ENCODE measurements around the gene SLC38A10. TPM values are rescaled to one million over a fixed set of nuclear protein-coding genes. Genes with fewer than 3 reads are reported as not detected.

The SLC38A10 gene
- polyA plus RNA-seq, 5 donors = 45.3 to 93.6 (median 52.3) TPM

DNA sequence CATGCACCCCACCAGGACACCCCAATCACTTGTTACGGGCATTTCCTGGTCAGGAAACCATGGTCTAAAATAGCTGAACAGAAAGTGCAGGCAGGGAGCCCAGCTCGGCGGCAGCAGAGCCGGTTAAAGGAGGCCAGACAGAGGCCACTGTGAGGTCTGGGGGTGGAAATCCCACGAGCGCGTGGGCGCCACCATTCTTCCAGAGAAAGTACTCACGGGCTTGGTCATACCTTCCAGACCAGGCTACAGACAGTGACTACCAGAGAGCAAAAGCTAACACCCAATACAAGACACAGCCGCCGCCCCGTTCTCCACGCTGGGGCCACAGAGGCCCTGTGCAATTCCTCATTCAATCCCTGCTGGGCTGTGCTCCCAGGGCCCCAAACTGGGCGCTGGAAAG lies 84.2 kb downstream of the SLC38A10 start:
- DNase-seq = no peak

DNA sequence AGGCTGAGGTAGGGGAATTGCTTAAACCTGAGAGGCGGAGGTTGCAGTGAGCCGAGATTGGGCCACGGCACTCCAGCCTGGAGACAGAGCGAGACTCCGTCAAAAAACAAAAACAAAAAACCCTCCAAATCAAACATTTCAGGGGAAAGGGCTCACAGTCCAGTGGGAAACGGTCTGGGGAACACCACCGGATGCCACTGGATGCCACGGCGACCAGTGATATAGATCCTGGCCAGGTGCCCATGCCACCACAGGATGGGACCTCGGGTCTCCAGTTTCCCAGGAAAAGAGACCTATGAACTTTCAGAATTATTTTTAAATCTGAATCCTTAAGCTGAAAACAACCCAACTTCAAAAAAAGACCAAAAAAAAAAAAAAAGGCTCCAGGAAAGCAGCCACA lies 84.6 kb downstream of the SLC38A10 start:
- no peak for DNase-seq

DNA sequence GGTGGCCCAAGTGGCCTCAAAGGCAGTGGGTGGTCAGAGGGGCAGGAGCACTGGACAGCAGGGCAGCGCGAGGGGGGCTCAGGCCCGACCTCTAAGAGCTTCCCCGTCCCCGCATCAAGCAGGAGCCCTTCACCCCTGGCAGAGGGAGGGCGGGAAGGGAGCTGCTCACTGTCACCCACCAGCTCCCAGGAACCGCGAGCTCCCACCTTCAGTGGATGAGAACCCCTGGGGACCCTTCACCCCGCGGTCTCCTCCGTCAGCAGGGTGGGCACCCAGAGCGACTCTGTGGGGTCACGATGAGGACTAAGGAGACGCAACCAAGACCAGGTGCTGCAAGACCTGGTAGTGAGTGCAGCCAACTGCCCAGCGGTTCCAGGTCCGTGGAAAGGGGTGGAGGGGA lies 86.0 kb downstream of the SLC38A10 start:
- no peak for DNase-seq

GRCh38 chr17:81208651-81209050 lies 86.5 kb downstream of the SLC38A10 start:
- DNase-seq = no peak

GRCh38 chr17:81207610-81208581 lies 87.2 kb downstream of the SLC38A10 start:
- no peak for DNase-seq

GRCh38 chr17:81206657-81207056 lies 88.5 kb downstream of the SLC38A10 start:
- no peak for DNase-seq

GRCh38 chr17:81206166-81206565 lies 88.9 kb downstream of the SLC38A10 start:
- DNase-seq = no peak

DNA sequence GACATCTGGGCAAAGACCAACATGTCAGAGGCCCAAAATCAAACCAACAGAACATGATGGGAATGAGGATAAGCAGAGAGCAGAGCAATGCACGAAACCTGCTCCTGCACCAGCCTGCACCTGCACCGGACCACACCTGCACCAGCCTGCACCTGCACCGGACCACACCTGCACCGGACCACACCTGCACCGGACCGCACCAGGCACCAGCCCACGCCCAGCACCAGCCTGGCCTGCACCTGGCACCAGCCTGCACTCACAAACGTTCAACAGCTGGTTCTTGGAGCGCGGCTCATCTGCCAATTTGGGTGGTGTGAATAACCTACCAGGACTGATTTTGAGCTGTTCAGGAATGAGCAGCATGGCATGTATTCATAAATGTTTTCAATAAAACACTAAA lies 90.5 kb downstream of the SLC38A10 start:
- no peak for DNase-seq

GRCh38 chr17:81203136-81203535 lies 92.0 kb downstream of the SLC38A10 start:
- no peak for DNase-seq

DNA sequence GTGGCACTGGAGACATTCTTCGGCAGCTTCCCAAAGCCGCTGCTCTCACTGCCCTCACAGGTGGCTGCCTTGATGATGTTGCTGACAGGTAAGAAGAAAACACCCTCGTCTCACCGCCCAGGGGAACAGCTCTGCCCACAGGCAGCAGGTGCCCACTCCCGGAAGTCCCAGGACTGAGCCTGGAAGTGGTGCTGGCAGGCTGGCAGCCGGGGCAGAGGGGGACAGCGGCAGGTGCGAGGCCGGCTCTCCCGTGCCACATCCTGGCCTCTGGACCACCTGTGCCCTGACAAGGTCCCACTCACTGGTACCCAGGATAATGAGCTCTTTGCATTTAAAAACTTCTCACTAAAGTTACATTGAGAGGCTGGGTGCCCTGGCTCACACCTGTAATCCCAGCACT lies 92.8 kb downstream of the SLC38A10 start:
- DNase-seq = no peak

DNA sequence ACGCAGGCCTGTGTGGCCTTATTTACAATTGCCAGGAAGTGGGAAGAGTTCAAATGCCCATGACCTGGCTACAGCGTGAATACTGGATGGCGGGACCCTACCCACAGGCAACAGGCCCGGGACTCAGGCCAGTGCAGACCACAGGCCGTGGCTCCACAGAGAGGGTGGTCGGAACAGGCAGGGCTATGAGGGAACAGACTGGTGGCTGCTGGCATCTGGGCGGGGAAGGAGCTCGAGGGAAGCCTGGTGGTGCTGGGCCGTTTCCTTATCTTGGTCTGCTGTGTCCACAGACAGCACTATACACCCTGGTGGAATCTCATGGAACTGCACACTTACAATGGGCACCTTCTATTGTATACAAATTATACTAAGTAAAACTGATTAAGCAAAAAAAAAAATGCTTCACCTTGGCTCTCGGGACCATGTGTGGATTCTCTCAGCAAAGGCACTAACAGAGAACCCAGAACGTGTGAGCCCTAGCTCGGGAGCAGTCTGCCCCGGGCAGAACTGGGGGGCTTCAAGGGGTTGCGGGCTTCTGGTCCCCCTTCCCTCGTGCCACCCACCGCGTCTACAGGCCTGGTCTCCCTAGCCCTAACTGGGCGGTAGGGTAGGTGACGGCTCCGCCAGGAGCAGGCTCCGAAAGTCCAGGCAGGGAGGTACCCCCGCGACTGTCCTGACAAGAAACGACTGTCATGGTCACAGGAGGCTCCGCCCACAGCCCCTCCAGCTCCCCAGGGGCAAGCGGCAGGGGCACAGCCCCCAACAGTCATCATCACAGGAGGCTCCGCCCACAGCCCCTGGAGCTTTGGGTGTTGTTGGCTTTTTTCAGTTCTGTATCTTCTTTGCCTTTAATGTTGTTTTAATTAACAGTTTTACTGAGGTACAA lies 94.2 kb downstream of the SLC38A10 start:
- peak in 1 of 2 donors; percentile 15 for DNase-seq

DNA sequence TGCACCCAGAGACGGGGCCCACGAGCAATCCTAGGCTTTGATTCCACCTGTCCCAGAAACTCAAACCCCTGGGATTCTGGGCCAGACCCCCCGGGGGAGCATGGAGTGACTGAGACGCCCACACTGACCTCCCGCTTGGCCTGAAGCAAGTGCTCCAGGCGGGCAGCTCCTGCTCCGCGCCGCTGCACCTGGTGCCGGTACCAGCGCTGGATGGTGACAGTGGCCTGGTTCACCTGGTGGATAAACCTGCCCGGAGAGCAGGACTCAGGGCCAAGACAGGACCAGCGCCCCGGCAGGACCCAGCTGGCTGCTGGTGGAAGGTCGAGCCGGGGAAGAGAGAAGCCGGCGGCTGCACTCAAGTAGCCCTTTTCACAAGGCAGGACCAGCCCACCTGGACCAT lies 94.9 kb downstream of the SLC38A10 start:
- no peak for DNase-seq

DNA sequence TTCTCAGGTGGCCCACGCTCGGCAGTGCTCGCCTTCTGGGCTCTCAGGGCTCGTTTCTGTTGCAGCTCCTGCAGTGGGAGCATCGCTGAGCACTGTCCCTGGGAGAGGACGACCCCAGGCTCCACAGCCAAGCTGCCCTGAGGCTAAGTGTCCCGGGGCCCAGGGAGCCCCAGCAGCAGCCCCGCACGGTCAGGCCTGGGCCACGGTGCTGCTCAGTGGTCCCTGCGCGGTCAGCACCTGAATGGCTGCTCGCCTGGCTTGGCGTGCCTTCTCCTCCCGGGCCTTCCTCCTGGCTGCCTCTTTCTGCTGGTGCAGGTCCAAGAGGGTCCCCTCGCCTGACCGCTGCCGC lies 95.7 kb downstream of the SLC38A10 start:
- no peak for DNase-seq

- no peak for DNase-seq
These were observed 96.2 kb downstream of the SLC38A10 start for GRCh38 chr17:81198826-81199481.

DNA sequence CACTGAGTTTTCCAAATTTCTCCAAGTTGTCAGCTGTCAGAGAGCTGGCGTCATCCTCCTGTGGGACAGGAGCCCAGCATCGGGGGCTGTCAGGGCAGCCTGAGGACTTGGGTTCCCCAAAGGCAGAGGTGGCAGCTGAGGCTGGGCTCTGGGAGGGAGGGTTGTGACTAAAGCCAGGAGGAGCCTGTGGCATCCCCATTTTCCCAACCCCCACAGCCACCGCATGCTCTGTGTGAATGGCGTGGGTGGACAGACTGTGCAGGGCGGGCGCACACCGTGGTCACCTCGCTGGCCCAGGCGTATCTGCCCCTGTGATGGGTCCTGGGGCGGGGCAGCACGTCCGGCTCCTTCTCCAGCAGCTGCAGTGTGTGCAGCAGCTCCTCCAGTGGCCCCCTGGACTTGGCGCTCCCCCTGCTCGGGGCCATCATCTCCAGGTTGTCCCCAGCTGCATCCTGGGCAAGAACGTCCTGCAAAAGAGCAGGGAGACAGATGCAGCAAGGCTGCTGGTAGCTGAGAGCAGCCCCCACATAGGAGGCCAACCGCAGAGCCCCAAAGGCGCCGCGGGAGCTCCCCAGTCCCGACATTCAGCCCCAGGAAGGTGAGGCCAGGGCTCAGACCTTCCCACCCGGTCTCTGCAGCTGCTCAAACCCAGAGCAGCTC lies 97.1 kb downstream of the SLC38A10 start:
- DNase-seq = no peak

DNA sequence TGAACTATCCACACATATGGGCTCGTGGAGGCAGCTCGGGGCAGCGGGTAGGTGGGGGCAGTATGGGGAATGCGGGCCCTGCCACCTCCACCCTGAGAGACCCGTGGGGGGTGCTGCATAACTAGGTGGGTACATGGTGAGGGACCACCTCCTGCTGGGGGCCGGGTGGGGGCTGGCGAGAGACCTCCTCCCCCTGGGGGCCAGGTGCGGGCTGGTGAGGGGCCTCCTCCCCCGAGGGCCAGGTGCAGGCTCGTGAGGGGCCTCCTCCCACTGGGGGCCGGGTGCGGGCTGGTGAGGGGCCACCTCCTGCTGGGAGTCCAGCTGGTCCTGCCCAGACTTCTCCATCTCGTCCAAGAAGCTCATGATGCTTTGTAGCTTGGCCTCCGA lies 97.7 kb downstream of the SLC38A10 start:
- no peak for DNase-seq

DNA sequence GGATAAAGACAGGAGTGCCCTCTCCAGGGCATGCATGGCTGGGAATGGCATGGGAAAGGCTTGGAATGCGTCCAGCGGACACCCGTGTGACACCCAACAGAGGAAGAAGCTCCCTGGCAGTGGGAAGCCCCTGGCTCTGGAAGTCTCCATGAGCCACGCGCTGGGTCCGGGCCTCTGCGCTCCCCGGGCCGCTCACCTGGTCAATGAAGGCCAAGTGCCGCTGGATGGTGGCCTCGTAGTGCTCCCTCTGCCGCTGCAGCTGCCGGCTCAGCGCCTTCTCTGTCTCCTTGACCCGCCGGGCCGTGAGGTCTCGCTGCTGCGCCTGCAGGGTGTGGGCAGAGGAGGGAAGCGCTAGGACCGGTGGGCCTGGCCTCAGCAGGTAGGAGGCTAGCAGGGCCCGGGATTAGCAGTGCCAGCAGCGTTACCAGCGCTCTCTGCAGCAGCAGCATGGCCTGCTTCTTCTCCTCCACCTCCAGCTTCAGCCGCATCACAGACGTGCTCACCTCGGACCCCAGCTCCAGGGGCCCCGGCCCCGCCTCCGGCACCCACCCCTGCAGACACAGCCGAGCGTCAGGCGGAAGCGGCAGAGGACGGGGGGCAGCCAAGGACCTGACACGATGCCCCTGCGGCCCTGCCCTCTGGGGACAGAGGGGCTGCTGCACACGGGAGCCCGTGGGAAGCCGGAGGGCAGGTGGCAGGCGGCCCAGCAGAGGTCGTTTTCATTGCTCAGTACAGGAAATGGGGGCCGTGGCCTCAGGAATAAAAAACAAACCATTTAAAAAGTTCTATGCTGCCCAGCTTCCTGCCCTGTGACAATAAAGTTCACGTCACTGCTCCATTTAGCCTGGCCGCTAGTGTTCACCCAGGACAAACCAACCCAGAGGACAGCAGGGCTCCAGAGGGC lies 98.3 kb downstream of the SLC38A10 start:
- no peak for DNase-seq

GRCh38 chr17:81195941-81196495 lies 99.1 kb downstream of the SLC38A10 start:
- no peak for DNase-seq
